Parathyroid adenoma (tissue), 2 donors: ENCODE data around the gene APBB2.

Experiments
- H2AFZ ChIP-seq: fragments of 300-600 bp; sonication (generic); one replicate; pipeline ENCODE4 v1.7.0; 2017; ENCODE audit warnings: antibody characterized with exemption, mild to moderate bottlenecking
- H3K27ac ChIP-seq: fragments of 300-600 bp; sonication (generic); one replicate; pipeline ENCODE4 v1.7.0; 2017
- H3K27me3 ChIP-seq: fragments of 300-600 bp; sonication (generic); one replicate; pipeline ENCODE4 v1.7.0; 2017; ENCODE audit warnings: low read length; ENCODE audit not compliant: control insufficient read depth, insufficient read depth
- H3K36me3 ChIP-seq: fragments of 300-600 bp; sonication (generic); one replicate; pipeline ENCODE4 v1.7.0; 2017; ENCODE audit warnings: low read length; ENCODE audit not compliant: control insufficient read depth, insufficient read depth
- H3K4me1 ChIP-seq: fragments of 300-600 bp; sonication (generic); one replicate; pipeline ENCODE4 v1.7.0; 2017; ENCODE audit warnings: control low read depth
- H3K4me2 ChIP-seq: fragments of 300-600 bp; sonication (generic); one replicate; pipeline ENCODE4 v1.7.0; 2017; ENCODE audit warnings: low read length
- H3K4me3 ChIP-seq: fragments of 300-600 bp; sonication (generic); one replicate; pipeline ENCODE4 v1.7.0; 2017; ENCODE audit warnings: low read depth, low read length
- H3K79me2 ChIP-seq: fragments of 300-600 bp; sonication (generic); one replicate; pipeline ENCODE4 v1.7.0; 2017; ENCODE audit warnings: control low read depth
- H3K9ac ChIP-seq: fragments of 300-600 bp; sonication (generic); one replicate; pipeline ENCODE4 v1.7.0; 2017; ENCODE audit warnings: mild to moderate bottlenecking
- H3K9me3 ChIP-seq: fragments of 300-600 bp; sonication (generic); one replicate; pipeline ENCODE4 v1.7.0; 2017; ENCODE audit warnings: low read length; ENCODE audit not compliant: control insufficient read depth
- CTCF ChIP-seq: fragments of 300-600 bp; sonication (generic); IDR thresholded peaks from one replicate; pipeline ENCODE4 v1.7.0; 2017; ENCODE audit warnings: antibody characterized with exemption, mild to moderate bottlenecking
- donor health status: primary hyperparathyroidism.

The APBB2 gene

GRCh38 chr4:41120297-41121217 lies 93.8 kb downstream of the APBB2 start:
- H3K4me3 ChIP-seq = no peak overlapping the region
- H3K9ac ChIP-seq = no peak overlapping the region
- TF ChIP-seq CTCF = no peak

GRCh38 chr4:41119867-41120295 lies 94.5 kb downstream of the APBB2 start:
- Histone ChIP-seq H3K36me3 (no peaks in the 10 kb centered on the region), H3K4me2 (no peak overlapping the region), H3K9me3 (no peaks in the 10 kb centered on the region), H3K27ac (no peak overlapping the region), H3K27me3 (no peaks in the 10 kb centered on the region), H3K9ac (no peak overlapping the region), H3K79me2 (no peaks in the 10 kb centered on the region), H3K4me1 (no peaks in the 10 kb centered on the region), H2AFZ (no peak overlapping the region), H3K4me3 (no peak overlapping the region)
- no peak for TF ChIP-seq CTCF

More at GRCh38 chr4:41120297-41121217, 93.8 kb downstream of the APBB2 start:
- Histone ChIP-seq H3K27me3 (no peaks in the 10 kb centered on the region), H3K9me3 (no peaks in the 10 kb centered on the region), H3K79me2 (no peaks in the 10 kb centered on the region), H3K4me2 (no peak overlapping the region), H3K4me1 (no peaks in the 10 kb centered on the region), H3K36me3 (no peaks in the 10 kb centered on the region), H2AFZ (no peak overlapping the region), H3K27ac (no peak overlapping the region)

GRCh38 chr4:41111791-41112190 lies 102.6 kb downstream of the APBB2 start:
- TF ChIP-seq CTCF = no peak
- Histone ChIP-seq H3K4me2 (no peak overlapping the region), H3K4me3 (no peak overlapping the region), H3K79me2 (no peaks in the 10 kb centered on the region), H2AFZ (no peak overlapping the region), H3K4me1 (no peaks in the 10 kb centered on the region), H3K36me3 (no peaks in the 10 kb centered on the region), H3K9me3 (no peaks in the 10 kb centered on the region), H3K27me3 (no peaks in the 10 kb centered on the region), H3K27ac (no peak overlapping the region), H3K9ac (no peak overlapping the region)

GRCh38 chr4:41110050-41110449 lies 104.3 kb downstream of the APBB2 start:
- H3K79me2 ChIP-seq = no peaks in the 10 kb centered on the region
- H3K36me3 ChIP-seq = no peaks in the 10 kb centered on the region
- no peak overlapping the region for H3K4me3 ChIP-seq
- no peak overlapping the region for H3K4me2 ChIP-seq
- no peak overlapping the region for H3K9ac ChIP-seq
- H2AFZ ChIP-seq = no peak overlapping the region
- H3K4me1 ChIP-seq = no peaks in the 10 kb centered on the region
- TF ChIP-seq CTCF = no peak
- H3K27me3 ChIP-seq = no peaks in the 10 kb centered on the region
- no peak overlapping the region for H3K27ac ChIP-seq
- no peaks in the 10 kb centered on the region for H3K9me3 ChIP-seq
